Fibroblast of the aortic adventitia (primary cell): Measurements from ENCODE around the gene LRRC17. TPM values are rescaled to one million over a fixed set of nuclear protein-coding genes. Genes with fewer than 3 reads are reported as not detected.
A peak's percentile ranks its signal among the peaks of the same experiment; 100 is the strongest.

Source experiments
- DNase-seq: peaks from one replicate; pipeline ENCODE4 v3.0.0-alpha.2; 2010; ENCODE audit warnings: low read depth
- H3K4me3 ChIP-seq: 2 replicates; pipeline ENCODE4 v1.5.1; 2011; ENCODE audit warnings: low read depth, mild to moderate bottlenecking, control low read depth, low read length, moderate library complexity
- total RNA-seq: library from RNA; depleted of rRNA; stranded (reverse); fragments of >200 nt; gene quantifications from 2 replicates; pipeline ENCODE4 v1.2.3, GENCODE V29; 2012; ENCODE audit warnings: low replicate concordance
- TF ChIP-seq, protein P1 (sequence below): IDR thresholded peaks from 2 replicates; pipeline ENCODE4 v1.5.1; 2011; ENCODE audit warnings: mild to moderate bottlenecking, low read length, control low read depth, inconsistent platforms; ENCODE audit not compliant: insufficient read depth

The LRRC17 gene
- total RNA-seq, 1 donor: 95.6 TPM

DNA sequence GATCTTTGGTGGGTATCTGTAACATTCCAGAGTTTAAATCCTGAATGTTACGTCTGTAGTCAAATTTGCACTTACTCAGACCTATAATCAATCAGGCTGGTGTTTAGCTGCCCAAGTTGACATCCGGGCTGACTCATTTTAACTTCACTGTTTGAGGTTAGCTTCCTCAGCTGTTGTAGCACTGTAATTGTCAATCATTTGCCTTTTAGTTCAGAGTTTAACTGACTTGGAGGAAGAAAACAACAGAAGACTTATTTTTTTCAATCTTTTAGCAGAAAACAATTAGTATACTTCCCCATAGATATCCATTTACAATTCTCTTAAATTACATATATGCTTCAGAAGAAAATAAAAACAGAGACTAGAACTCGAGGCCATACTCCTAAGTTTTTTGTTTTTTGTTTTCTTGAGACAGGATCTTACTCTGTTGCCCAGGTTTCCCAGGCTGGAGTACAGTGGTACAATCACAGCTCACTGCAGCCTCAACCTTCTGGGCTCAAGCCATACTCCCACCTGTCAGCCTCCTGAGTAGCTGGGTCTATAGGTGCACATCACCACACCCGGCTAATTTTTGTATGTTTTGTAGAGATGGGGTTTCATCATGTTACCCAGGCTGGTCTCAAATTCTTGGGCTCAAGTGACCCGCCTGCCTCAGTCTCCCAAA, 38.5 kb upstream of the LRRC17 start:
- TF ChIP-seq, protein P1, sequence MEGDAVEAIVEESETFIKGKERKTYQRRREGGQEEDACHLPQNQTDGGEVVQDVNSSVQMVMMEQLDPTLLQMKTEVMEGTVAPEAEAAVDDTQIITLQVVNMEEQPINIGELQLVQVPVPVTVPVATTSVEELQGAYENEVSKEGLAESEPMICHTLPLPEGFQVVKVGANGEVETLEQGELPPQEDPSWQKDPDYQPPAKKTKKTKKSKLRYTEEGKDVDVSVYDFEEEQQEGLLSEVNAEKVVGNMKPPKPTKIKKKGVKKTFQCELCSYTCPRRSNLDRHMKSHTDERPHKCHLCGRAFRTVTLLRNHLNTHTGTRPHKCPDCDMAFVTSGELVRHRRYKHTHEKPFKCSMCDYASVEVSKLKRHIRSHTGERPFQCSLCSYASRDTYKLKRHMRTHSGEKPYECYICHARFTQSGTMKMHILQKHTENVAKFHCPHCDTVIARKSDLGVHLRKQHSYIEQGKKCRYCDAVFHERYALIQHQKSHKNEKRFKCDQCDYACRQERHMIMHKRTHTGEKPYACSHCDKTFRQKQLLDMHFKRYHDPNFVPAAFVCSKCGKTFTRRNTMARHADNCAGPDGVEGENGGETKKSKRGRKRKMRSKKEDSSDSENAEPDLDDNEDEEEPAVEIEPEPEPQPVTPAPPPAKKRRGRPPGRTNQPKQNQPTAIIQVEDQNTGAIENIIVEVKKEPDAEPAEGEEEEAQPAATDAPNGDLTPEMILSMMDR: no peak
- DNase-seq: peak; percentile 84
- H3K4me3 ChIP-seq: no peak overlapping the region

DNA sequence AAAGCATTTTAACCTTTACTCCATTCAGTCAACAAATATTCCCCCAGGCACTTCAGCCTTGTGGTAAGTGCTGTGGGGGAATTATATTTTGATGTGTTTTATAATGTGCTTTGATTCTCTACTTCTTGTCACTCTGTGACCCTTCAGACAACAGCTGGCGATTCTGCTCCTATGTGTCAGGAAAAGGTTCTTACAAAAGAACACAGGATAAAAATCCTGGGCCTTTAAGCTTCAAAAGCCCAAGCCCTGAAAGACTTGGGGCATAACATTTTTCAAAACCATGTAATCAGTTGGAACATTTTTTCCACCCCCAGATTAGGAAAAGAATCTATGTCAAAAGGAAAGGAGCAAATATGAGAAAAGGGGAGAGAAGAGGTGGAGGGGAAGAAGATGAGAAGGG, 37.8 kb upstream of the LRRC17 start:
- TF ChIP-seq, protein P1: no peak
- DNase-seq: no peak
- H3K4me3 ChIP-seq: no peak overlapping the region

DNA sequence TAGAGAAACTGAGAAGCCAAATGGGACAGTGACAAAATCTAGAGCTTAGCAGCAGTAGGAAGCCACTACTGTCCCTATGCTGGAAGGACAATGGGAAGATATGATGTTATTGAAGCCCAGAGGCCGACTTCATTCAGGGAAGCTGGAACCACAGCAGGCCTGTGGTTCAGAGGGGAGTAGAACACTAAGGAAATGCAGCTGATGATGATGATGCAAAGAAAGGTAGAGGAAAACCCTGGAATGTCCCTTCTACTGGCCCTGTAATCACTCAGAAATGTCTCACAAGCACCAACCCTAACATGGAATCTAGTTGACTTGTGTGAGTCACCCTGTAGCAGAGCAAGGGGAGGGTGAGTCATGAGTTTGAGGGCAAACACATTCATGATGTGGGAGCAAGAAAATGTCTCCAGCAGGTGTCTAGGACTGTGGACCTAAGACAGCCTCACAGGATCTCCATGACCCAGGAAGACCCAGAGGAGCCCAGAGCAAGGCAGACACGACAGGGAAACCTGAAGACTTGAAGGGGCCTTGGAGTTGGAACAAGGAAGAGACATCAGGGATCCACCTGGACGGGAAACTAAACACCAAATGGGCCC, 37.0 kb upstream of the LRRC17 start:
- TF ChIP-seq, protein P1: peak; percentile 23
- DNase-seq: peak; percentile 98
- H3K4me3 ChIP-seq: no peak overlapping the region

DNA sequence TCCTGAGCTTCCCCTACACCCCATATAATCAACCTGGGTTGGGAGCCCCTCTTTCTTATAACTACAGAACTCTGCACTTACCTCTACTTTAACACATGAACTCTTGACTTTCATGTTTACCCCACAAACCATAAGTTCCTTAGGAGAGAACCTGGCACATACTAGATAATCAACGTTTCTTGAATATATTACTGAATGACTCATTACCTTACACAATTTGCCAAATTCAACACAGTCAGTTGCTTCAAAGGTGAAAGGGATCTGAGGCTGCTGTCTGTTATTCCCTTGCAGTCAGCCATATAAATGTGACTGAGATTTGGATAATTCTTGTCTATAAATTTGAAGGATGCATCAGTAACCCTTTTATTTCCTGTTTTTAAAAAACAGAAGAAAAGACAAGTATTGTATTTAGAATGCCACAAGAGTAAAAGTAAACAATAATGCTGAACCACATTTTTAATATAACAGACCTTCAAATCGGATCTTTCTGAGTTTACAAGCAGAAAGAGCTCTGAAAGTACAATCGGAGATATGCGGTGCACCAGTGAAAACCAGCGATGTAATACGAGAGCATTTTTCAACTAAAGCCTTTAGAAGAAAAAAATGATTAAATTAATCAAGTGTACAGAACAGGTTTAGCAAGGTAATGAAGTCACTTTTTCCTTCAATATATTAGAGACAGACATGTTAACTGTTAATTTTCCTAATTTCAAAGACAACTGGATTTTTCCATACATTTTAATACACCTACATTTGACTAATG, 29.5 kb upstream of the LRRC17 start:
- TF ChIP-seq, protein P1: no peak
- no peak overlapping the region for H3K4me3 ChIP-seq
- peak; percentile 57 for DNase-seq

DNA sequence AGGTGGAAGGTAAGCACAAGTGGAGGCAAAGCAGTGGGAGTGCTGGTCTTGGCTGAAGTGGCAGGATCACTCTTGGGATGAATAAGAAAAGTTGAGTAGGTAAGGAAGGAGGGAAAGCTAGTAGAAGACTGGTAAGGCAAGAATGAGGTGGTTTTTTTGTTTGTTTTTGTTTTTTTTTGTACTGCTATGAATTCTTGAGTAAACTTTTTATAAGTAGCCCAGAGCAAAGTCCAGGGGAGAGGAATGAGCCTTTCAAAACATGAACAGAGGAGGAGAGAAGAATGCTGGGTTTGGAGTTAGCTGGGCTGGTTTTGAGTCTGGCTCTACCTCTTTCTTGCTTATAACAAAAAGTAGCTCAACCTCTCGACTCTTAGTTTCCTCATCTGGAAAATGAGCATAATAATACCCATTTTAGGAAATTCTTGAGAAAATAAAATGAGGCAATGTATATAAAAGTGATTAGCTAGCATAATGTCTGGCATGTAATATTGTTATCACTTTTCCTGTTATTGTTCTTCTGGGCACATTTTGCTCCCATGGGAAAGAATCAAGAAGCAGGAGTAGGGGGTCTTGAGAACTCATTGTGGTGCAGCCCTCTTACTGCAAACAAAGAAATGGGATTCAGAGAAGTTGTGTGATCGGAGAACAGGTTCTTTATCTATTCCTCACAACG, 24.1 kb upstream of the LRRC17 start:
- DNase-seq: no peak
- no peak overlapping the region for H3K4me3 ChIP-seq
- TF ChIP-seq, protein P1: no peak

DNA sequence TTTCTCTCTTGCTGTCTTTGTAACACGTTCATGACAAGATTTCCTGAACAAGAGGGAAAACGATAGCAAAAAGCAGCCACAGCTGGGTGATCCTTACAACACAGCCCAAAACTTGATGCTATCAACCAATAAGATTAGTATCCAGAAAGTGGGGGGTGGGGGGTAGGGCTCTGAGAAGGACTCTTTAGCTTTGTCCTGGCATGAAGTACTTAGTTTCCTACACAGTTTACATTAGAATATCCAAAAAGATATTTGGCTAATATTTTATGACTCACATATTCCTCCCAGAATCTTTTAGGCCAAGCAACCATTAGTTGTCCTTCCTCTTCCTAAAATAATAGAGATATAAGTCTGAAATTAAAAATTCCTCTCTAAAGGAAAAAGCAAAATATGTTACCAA, 22.9 kb upstream of the LRRC17 start:
- no peak overlapping the region for H3K4me3 ChIP-seq
- TF ChIP-seq, protein P1: no peak
- peak; percentile 69 for DNase-seq
